ENCODE measurements around the gene KCNC2. TPM values are rescaled to one million over a fixed set of nuclear protein-coding genes. Genes with fewer than 3 reads are reported as not detected.

KCNC2 gene
- total RNA-seq, 4 donors from 2014 or later: 0.17 to 0.19 TPM; not detected in 2

Other genes with a start within 250 kb of the KCNC2 start
- 10 to 100 TPM in 2 of 4 donors, 1 to 10 TPM in 2; 8.0 to 28.2 (median 10.3) TPM for gene CAPS2, start 120.5 kb upstream of the KCNC2 start, total RNA-seq
- gene GLIPR1L1, start 124.8 kb upstream of the KCNC2 start, total RNA-seq: not detected
- 1 to 10 TPM in 2 of 4 donors, under 1 TPM in 2; 0.17 to 4.5 (median 1.0) TPM for gene GLIPR1L2, start 181.2 kb upstream of the KCNC2 start, total RNA-seq